ENCODE data around the gene STPG3.
"Not testable (repeated sequence)": the region's sequence is repeated elsewhere in the genome, so short reads cannot be mapped to it uniquely, and the experiment has no call there.

STPG3 gene

GRCh38 chr9:137234055-137234697 lies 16.9 kb upstream of the STPG3 start:
- no peak for DNase-seq

DNA sequence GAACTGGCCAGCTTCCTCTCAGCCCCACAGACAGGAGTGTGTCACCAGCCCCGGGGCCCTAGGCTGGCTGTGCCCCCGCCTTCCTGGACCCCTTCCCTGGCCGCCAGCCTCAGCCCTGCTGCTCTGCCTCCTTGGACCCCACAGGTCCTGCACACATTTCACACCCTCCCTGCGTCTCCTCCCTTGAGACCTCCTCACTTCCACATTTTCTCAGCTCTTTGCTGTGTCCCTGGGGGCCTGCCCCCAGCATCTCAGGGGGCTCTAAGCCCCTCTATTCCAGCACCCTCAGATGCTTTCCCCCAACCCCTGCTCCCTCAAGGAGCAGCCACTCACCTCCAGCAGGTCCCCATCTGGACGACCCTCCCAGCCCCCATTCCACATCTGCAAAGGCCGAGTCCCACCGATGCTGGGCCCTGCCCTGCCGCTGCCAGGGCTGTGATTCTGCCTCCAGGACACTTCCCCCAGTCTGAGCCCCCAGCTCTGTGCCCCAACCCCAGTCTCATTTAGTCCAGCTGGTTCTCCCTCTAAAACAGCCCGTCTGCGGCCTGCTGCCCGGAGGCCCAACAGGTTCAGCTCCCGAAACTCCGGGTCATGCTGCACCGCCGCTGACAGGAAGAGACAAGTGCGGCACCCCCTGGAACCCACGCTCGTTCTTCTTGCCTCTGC lies 16.2 kb upstream of the STPG3 start:
- no peak for DNase-seq

- DNase-seq = no peak
These were observed 15.5 kb upstream of the STPG3 start for GRCh38 chr9:137235424-137236237.

DNA sequence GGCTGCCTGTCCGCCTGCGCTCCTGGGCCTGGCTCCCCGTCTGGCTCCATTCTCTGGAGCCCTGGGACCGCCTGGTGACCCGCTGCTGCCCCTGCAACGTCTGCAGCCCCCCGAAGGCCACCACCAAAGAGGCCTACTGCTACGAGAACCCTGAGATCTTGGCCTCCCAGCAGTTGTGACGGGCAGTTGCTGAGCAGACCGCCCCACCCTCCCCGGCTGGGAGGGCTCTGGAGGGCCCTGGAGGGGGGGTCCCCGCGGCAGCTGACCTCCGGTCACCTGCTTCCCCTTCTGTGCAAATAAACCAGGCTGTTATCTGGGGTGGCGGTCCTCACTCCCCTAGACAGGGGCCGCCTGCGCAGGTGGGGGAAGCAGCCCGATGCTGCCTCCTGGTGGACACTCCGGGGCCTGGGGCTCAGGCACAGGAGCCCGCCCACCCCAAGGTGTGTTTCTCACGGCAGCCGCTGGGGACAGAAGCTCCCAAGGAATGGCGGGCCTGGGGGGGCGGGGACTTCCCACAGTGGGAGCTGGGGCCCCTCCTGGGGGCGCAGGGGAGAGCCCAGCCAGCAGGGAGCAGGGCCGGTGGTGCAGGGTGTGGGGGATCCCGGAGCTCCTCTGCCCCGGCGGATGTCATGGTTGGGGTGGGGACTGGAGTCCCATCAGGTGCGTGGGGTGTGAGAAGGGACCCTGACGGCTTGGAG lies 14.7 kb upstream of the STPG3 start:
- peak; percentile 92 for DNase-seq

DNA sequence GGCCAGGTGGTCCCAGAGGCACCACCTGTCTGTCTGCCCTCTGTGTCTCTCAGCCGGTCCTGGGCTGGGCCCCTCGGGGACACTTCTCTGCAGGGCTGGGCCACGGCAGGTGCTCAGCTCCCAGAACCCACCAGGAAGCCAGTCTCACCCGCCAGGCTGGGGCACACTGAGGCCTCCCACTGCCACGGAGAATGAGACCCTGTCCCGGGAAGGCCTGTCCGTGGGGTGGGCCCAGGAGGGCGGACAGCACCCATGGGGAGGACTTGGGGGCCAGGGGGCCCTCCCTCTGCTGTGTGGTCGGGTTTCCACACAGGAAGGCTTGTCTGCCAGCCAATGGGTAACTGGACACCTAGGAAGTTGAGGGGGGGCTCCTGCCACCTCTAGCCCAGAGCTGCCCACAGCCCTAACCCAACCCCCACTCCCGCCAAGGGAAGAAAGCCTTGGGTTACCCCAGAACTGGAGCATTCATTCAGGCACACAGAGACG lies 14.1 kb upstream of the STPG3 start:
- no peak for DNase-seq

DNA sequence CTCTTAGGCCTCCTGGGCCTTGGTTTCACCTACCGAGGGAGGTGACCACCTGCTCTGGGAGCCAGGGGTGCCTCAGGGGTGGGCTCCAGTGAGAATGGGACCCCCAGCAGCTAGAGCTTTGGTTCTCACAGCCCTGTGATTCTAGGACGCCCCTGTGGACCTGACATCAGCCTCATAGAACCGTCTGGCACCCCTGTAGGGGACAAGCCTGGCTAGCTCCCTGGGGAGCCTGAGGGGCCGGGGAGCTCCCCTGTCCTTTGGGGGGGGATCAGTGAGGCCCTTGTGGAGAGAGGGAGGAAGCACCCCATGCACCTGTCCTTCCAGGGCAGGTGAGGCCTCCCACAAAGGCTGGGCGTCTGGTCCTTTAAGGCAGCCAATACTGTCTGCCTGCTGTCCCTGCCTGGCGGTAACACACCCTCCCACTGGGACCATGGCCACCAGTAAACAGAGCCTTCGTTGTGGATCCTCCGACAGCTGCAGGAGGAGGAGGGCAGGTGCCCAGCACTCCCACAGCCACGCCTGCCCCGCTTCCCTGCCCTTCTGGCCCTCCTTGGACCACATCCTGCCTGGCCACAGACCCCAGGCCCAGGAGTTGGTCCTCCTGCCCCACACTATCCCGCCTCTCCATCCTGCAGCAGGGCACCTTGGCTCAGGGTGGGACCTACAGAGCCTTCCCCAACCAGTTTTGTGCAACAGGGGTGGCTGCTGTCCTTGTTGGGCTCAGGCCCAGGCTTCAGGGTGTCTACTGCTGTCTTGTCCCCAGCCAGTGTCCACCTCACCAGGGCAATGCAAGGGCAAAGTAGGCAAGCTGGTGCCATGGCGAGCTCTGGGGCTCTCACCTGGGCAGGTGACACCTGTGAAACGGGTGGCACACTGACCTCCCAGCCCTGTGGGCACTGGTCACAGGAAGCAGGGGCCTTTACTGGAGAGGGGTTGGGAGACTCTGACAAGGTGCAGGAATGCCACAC lies 13.0 kb upstream of the STPG3 start:
- DNase-seq = no peak

GRCh38 chr9:137239541-137240200 lies 11.4 kb upstream of the STPG3 start:
- not testable (repeated sequence) for DNase-seq

GRCh38 chr9:137240318-137240840 lies 10.7 kb upstream of the STPG3 start:
- DNase-seq = peak; percentile 54

- DNase-seq = peak; percentile 96
These were observed 10.1 kb upstream of the STPG3 start, which contains the start of gene TUBB4B for GRCh38 chr9:137240841-137241489. TUBB4B (plus strand) TSS chr9:137241287; CDS start chr9:137241361, 74 bp downstream.

GRCh38 chr9:137241490-137242268 lies 9.4 kb upstream of the STPG3 start:
- DNase-seq = peak; percentile 70

GRCh38 chr9:137242269-137243203 lies 8.6 kb upstream of the STPG3 start:
- no peak for DNase-seq

GRCh38 chr9:137243266-137243625 lies 7.8 kb upstream of the STPG3 start:
- not testable (repeated sequence) for DNase-seq

GRCh38 chr9:137243626-137244485 lies 7.2 kb upstream of the STPG3 start:
- no peak for DNase-seq

DNA sequence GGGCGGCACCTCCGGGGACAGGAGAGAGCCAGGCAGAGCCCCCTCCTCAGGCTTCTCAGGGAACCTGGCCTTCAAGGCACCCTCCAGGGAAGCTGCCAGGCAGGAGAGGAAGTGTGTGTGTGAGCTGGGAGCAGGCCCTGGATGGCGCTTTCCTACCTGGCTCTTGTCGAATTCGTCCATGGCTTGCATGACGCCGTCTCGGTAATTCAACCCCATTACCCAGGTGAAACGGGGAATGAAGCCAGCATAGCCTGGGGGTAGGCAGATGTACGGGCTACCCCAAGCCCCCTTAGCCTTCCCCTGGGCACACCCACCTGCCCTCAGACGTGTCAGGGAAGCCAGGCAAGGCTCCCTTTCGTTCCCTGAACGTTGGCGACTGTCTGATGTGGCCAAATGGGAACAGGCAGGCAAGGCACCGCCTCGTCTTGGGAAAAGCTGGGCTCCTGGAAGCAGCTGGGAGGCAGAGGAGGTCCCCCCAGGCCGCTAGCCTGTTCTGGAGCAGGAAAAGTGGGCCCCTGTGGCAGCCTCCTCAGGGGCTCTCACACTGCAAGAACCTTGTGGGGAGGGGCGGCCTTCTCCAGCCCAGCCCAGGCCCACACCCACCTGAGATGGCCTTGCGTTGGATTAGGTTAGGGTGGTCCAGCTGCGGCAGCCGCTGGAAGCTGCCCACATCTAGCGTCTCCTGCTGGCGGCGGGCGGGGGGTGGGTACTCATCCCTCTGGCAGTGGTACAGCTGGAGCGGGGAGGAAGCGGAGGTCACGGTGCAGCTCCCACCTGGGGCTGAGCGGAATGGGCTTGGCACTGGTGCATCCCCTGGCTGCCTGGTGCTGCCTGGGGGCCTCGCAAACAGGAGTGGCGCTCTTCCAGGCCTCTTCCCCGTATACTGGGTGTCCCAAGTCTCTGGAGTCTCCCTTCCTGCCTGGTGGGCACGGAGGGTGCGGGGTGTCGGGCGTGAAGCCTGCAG lies 6.3 kb upstream of the STPG3 start:
- DNase-seq = no peak

DNA sequence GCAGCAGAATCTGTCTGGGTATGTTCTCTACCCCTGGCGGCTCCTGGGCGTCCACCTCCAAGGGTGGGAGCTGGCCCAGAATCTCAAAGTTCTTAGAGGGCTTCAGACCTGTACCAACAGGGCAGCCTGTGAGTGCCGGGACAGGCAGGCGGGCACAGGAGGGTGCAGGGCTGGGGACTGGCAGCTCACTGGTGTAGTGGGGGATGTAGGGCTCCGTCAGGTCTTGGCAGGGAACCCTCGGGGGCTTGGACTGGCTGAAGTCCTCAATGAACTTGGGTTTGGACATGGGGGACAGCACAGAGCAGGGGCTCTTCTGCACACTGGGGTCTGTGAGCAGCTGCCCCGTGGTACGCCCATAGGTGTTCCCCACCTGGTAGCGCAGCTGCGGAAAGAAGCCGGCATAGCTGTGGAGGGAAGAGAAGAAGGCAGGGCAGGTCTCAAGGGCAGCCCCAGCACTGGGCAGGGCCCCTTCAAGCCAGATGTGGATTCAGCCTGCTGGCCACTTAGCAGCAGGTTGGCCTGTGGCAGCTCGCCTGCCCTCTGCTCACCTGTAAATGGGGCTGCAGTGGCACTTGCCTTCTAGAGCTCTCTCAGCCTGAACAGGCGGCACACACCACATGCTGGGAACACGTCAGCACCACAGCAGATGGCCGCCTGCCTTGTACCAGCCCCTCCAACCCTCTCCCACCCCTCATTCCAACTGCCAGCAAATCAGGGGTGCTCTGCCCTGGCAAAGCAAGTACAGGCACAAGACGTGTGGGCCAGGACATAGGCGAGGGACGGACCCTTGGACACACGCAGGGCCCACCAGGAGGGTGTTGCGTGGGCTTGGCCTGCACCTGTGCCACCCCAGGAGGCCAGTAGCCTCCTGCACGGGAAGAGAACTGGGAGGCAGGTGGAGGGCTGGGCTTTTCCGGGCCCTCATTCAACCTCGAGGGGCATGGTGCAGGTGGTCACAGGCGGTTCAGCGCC lies 5.3 kb upstream of the STPG3 start:
- DNase-seq = no peak

Measured in activated CD4-positive, alpha-beta T cell treated with anti-CD3 and anti-CD28 coated beads, Interleukin-2, amount 50 U/mL, for 1 hour (primary cell).